Loucy (cell line): Measurements from ENCODE around the gene BLNK.

ENCODE experiments used
- H2AFZ ChIP-seq: fragments of 200-600 bp; sonication (generic); 2 replicates; pipeline ENCODE4 v1.6.0; 2016; ENCODE audit warnings: antibody characterized with exemption, mild to moderate bottlenecking, low read length, moderate library complexity
- H3F3A ChIP-seq: fragments of 200-600 bp; 2 replicates; pipeline ENCODE4 v1.6.0; 2016; ENCODE audit warnings: antibody characterized with exemption, low read depth, mild to moderate bottlenecking
- H3K27me3 ChIP-seq: fragments of 200-600 bp; sonication (generic); 2 replicates; pipeline ENCODE4 v1.6.1; 2014; ENCODE audit warnings: low read length, mild to moderate bottlenecking; ENCODE audit not compliant: insufficient read depth, poor library complexity, severe bottlenecking
- H3K36me3 ChIP-seq: fragments of 200-600 bp; sonication (generic); 2 replicates; pipeline ENCODE4 v1.6.1; 2016; ENCODE audit warnings: low read length; ENCODE audit not compliant: insufficient read depth
- H3K4me1 ChIP-seq: fragments of 200-600 bp; sonication (generic); 2 replicates; pipeline ENCODE4 v1.5.1; 2014; ENCODE audit warnings: low read length, mild to moderate bottlenecking; ENCODE audit not compliant: insufficient read depth, poor library complexity, severe bottlenecking
- H3K4me2 ChIP-seq: fragments of 200-600 bp; sonication (generic); 2 replicates; pipeline ENCODE4 v1.6.0; 2014; ENCODE audit warnings: antibody characterized with exemption, low read length, low read depth, mild to moderate bottlenecking; ENCODE audit not compliant: poor library complexity, severe bottlenecking
- H3K4me3 ChIP-seq: fragments of 200-600 bp; sonication (generic); 2 replicates; pipeline ENCODE4 v1.5.1; 2014; ENCODE audit warnings: low read length, mild to moderate bottlenecking, mixed read lengths; ENCODE audit not compliant: poor library complexity, severe bottlenecking
- H3K79me2 ChIP-seq: fragments of 200-600 bp; sonication (generic); 2 replicates; pipeline ENCODE4 v1.6.1; 2014; ENCODE audit warnings: low read length; ENCODE audit not compliant: insufficient read depth
- H3K9ac ChIP-seq: fragments of 200-600 bp; sonication (generic); 2 replicates; pipeline ENCODE4 v1.6.0; 2014; ENCODE audit warnings: mild to moderate bottlenecking, low read depth, low read length, moderate library complexity; ENCODE audit not compliant: poor library complexity, severe bottlenecking
- H3K9me2 ChIP-seq: fragments of 200-600 bp; sonication (generic); replicated peaks from 2 replicates; pipeline ENCODE4 v1.6.1; 2016; ENCODE audit warnings: low read depth, low read length, mixed read lengths
- H3K9me3 ChIP-seq: fragments of 200-600 bp; sonication (generic); 2 replicates; pipeline ENCODE4 v1.6.1; 2014; ENCODE audit warnings: mild to moderate bottlenecking, antibody characterized with exemption, low read length, low read depth; ENCODE audit not compliant: insufficient read depth
- H4K20me1 ChIP-seq: fragments of 200-600 bp; sonication (generic); 2 replicates; pipeline ENCODE4 v1.6.0; 2014; ENCODE audit warnings: antibody characterized with exemption, low read length, mild to moderate bottlenecking; ENCODE audit not compliant: insufficient read depth, poor library complexity, severe bottlenecking
- EZH2phosphoT487 ChIP-seq: fragments of 200-600 bp; IDR thresholded peaks from 2 replicates; pipeline ENCODE4 v1.6.1; 2018; ENCODE audit warnings: antibody characterized with exemption, mild to moderate bottlenecking, moderate library complexity, borderline replicate concordance
- TF ChIP-seq, protein P1 (sequence below): fragments of 200-600 bp; sonication (generic); conservative IDR thresholded peaks from 2 replicates; pipeline ENCODE4 v1.5.1; 2014; ENCODE audit warnings: mild to moderate bottlenecking, antibody characterized with exemption, low read length

Gene BLNK

DNA sequence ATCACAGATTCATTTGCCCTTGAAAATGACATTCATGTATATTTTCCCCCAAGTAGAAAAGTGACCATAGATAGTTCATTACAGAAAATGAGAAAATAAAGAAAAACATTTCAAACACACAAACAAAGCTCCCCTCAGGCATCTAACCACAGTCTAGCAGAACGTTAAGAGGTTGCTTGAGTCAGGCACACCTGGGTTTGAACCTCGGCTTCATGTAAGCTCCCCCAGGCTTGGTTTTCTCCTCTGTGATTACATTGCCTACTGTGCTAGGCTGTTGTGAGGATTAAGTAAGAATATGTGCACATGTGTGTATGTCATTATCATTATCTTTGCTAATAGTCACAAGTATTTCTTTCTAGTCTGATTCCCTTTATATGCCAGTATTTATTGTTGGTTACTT is 42.0 kb upstream of the BLNK start:
- no peaks in the 10 kb centered on the region for H3K27me3 ChIP-seq
- no peak overlapping the region for H3K4me2 ChIP-seq
- H3K4me1 ChIP-seq = no peaks in the 10 kb centered on the region
- no peaks in the 10 kb centered on the region for H3K9me2 ChIP-seq
- H3K79me2 ChIP-seq = no peaks in the 10 kb centered on the region
- H3K9ac ChIP-seq = no peak overlapping the region
- H3K4me3 ChIP-seq = no peak overlapping the region
- no peak overlapping the region for H2AFZ ChIP-seq
- no peaks in the 10 kb centered on the region for H3K36me3 ChIP-seq
- H4K20me1 ChIP-seq = no peaks in the 10 kb centered on the region
- no peaks in the 10 kb centered on the region for H3F3A ChIP-seq
- TF ChIP-seq, protein P1, sequence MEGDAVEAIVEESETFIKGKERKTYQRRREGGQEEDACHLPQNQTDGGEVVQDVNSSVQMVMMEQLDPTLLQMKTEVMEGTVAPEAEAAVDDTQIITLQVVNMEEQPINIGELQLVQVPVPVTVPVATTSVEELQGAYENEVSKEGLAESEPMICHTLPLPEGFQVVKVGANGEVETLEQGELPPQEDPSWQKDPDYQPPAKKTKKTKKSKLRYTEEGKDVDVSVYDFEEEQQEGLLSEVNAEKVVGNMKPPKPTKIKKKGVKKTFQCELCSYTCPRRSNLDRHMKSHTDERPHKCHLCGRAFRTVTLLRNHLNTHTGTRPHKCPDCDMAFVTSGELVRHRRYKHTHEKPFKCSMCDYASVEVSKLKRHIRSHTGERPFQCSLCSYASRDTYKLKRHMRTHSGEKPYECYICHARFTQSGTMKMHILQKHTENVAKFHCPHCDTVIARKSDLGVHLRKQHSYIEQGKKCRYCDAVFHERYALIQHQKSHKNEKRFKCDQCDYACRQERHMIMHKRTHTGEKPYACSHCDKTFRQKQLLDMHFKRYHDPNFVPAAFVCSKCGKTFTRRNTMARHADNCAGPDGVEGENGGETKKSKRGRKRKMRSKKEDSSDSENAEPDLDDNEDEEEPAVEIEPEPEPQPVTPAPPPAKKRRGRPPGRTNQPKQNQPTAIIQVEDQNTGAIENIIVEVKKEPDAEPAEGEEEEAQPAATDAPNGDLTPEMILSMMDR = no peak
- no peak for TF ChIP-seq EZH2phosphoT487
- H3K9me3 ChIP-seq = no peaks in the 10 kb centered on the region

GRCh38 chr10:96311180-96311715 is 39.9 kb upstream of the BLNK start:
- Histone ChIP-seq H3K4me2 (no peak overlapping the region), H2AFZ (no peak overlapping the region), H4K20me1 (no peaks in the 10 kb centered on the region), H3K9ac (no peak overlapping the region), H3K27me3 (no peaks in the 10 kb centered on the region), H3K4me3 (no peak overlapping the region), H3K36me3 (no peaks in the 10 kb centered on the region), H3K9me2 (no peaks in the 10 kb centered on the region), H3K79me2 (no peaks in the 10 kb centered on the region), H3K9me3 (no peaks in the 10 kb centered on the region), H3K4me1 (peaks cover 4% of the 10 kb centered on the region), H3F3A (no peaks in the 10 kb centered on the region)
- no peak for TF ChIP-seq EZH2phosphoT487
- TF ChIP-seq, protein P1 = no peak

- Histone ChIP-seq H3K4me1 (peaks cover 4% of the 10 kb centered on the region), H3K79me2 (no peaks in the 10 kb centered on the region), H2AFZ (no peak overlapping the region), H3K9ac (no peak overlapping the region), H3F3A (no peaks in the 10 kb centered on the region), H3K27me3 (no peaks in the 10 kb centered on the region), H3K36me3 (no peaks in the 10 kb centered on the region), H3K9me2 (no peaks in the 10 kb centered on the region), H3K4me2 (no peak overlapping the region), H3K4me3 (no peak overlapping the region), H3K9me3 (no peaks in the 10 kb centered on the region), H4K20me1 (no peaks in the 10 kb centered on the region)
- TF ChIP-seq, protein P1 = no peak
- no peak for TF ChIP-seq EZH2phosphoT487
Observed at GRCh38 chr10:96310321-96310669, 38.9 kb upstream of the BLNK start.
